ENCODE results near the gene BMP7.

BMP7 gene

DNA sequence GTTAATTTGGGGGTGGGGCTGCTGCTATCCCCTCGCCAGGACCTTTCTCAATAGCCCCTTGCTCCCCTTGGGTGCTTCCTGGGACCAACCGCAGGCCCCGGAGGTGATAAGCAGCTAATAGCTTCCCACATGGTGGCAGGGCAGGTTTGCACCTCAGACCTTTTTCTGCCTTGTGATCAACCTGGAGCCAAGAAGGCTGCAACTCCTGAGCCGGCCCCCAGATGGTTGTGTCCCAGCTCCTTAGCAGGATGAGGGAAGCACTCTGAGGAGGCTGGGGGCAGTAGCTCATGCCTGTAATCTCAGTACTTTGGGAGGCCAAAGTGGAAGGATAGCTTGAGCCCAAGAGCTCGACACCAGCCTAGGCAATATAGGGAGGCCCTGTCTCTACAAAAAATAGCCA, 85.5 kb downstream of the BMP7 start:
- DNase-seq: peak in 2 of 10 donors; percentile 21 to 44
- intact Hi-C loops (cut with DNase I): no loop called here

DNA sequence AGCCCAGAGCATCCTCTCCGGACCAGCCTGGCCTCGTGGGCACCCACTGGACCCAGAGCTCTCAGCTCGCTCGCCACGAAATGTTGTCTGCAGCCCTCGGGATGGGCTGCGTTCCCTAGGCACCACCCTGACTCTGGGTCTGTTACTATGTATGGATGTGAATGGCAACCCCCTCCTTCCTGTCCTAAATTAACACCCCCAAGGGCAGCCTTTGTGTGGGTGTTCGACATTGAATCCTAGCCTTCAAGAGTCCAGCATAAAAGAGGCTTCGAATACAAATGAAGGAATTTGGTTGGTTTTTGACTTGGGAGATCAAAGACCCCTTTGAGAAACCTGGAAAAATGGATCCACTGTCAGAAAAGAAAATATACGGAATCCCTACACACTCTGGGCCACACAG, 86.1 kb downstream of the BMP7 start:
- DNase-seq: peak in 1 of 10 donors; percentile 63
- intact Hi-C loops (cut with DNase I): no loop called here

DNA sequence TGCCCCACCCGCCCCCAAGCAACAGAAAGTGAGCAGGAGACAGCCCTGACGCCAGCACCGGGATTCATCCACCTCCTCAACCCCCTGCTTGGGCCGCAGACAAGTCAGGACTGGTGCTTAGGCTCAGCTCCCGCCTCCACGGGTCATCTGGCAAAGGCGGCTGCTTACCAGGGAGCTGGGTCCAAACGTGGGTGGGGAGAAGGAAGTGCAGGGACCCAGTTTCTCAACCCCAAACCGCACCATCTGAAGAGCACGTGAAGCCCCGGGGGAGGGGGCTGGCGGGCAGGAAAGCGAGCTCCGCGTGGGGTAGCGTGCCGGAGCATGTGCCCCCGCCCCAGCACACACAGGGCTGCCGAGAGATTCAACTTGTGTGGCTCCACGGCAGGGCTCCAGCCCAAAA, 87.2 kb downstream of the BMP7 start:
- DNase-seq: peak in 2 of 10 donors; percentile 67 to 68
- intact Hi-C loops (cut with DNase I): no loop called here

DNA sequence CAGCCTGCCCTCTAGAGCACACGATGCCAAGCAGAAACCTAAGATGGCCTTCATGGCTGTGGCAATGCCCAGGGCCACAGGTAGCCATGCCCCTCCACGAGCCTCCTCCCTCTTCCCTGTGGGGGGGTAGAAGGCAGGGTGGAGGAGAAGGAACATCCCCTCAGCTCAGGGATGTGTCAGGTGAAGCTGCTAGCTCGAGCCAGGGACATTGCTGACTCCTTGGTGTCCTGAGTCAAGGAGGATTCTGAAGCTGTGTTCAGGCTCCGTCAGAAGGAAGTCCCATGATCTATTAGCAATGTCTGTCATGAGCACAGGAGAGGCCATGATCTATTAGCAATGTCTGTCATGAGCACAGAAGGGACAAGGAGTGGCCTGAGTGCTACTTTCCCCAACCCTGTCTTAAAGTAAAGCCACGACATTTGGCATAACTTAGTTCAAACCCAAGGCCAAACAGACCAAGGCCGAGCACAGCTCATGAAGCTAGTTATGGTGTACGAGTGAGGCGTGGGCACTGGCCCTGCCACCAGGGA, 87.8 kb downstream of the BMP7 start:
- intact Hi-C loops (cut with DNase I): no loop called here
- DNase-seq: peak in 1 of 10 donors; percentile 29

DNA sequence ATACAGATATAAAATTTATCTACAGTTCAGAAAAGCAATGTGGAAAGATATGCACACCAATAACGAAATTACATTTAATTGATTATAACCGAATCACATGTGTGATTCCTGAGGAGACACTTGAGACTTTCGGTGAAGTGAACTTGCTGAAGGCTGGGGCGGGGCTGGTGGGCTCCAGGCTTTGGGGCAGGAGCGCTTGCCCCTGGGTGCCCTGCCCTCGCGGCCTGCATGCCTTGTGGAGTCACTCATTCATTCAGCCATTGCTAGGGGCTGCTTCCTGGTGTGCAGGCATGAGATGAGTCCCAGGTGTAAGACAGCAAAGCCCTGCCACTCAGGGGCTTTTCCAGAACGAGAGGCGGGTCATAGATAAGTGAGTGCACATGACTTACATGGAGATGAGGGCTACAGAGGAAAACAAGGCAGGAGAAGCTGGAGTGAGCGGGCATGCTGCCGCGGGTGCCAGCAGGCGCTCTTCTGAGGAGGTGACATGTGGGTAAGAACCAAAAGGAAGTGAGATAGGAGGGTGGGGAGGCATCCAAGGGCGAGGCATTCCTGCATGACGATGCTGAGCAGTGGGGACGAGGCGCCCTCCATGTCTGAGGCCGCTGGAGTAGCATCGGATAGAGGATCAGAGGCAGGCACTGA, 88.7 kb downstream of the BMP7 start:
- intact Hi-C loops (cut with DNase I): no loop called here

DNA sequence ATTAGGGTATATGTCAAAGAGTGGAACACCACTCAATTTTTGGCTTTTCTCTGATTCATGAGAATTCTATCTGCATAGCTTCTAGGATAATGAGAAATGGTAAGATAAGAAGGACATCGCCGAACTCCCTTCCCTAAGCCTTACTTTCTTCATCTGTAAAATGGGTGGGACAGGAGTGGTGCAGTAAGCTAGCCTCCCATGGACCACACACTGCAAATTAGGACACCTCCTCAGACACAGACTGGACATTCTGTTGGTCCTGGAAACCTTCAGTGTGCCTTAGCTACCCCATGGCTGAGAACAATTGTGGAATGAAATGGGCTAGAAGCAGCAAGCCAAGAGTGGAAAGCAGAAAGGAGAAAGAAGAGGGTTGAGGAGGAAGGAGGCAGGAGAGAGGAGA, 89.6 kb downstream of the BMP7 start:
- intact Hi-C loops (cut with DNase I): no loop called here
- peak in 2 of 10 donors; percentile 7 to 33 for DNase-seq

More for the DNA sequence above, 88.7 kb downstream of the BMP7 start:
- peak in 3 of 10 donors; percentile 27 to 75 (median 70) for DNase-seq

DNA sequence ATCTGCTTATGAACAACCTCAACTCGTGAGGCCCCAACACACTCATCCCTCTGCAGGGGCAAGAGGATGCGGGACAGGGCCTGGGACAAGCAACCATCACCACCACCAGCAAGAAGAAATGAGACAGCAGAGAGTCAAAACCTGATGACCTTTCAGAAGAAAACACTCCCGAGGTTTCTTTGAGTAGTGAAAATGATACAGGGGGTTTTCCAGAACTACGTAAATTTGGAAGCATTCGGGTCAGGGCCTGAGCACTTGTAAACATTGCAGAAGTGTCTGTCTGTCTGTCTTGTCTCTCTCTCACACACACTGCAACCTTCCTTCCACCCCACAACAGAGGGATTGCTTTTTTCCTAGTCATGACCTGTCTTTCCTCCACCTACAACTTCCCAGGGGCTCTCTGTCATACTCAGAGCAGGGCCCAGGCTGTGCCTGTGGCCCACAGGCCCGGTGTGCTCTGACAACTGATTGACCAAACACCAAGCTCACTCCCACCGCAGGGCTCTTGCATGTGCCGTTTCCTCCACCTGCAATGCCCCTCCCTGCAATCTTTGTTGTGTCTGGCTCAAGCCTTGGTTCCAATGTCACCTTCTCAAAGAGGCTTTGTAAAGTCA, 90.9 kb downstream of the BMP7 start:
- peak in 3 of 10 donors; percentile 5 to 38 (median 25) for DNase-seq
- intact Hi-C loops (cut with DNase I): no loop called here

DNA sequence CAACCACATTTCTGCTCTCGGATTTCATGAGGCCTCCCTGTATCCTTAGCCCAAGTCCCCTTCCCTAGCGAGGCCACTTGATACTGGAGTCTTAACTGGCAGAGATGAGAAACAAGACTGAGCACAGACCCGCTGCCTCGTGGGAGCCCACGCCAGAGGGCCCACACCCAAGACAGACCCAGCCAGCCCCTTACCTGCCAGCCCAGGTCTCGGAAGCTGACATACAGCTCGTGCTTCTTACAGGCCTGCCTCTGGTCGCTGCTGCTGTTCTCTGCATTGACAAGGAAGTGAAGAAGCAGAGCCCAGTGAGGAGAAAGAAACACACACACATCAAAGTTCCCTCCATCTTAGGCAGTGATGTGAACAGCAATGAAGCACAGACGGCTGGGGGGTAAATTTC, 91.7 kb downstream of the BMP7 start:
- peak in 2 of 10 donors; percentile 17 to 30 for DNase-seq
- intact Hi-C loops (cut with DNase I): no loop called here

DNA sequence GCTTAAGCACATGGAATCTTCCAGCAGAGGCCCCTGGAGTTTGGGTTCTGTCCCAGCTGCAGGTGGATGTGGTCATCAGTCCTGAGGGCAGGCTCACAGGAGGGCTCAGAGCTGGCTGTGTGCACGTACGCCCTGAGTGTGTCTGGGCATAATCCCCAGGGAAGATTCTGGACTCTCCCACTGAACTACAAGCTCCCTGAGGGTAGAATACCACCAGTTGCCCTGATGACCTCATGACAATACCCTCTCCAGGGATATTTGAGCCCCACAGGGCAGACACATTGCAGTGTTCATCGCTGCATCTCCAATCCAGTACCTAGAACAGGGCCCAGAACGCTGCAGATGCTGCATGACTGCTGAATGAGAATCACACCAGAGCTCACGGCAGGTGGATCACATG, 92.5 kb downstream of the BMP7 start:
- intact Hi-C loops (cut with DNase I): no loop called here
- DNase-seq: peak in 1 of 10 donors; percentile 16

DNA sequence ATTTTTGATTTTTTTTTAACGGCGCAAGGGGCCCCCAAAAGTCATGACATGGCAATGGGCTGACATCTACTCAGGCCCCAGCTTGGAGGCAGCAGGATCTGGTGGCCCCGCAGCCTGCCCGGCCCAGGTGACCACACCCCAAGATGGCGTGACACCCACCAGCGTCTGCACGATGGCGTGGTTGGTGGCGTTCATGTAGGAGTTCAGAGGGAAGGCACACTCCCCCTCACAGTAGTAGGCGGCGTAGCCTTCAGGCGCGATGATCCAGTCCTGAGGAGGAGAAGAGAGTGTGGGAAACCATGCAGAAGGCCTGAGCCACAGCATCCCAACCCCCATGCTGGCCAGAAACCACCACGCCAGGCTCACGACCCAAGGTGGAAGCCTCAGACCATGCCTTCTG, 93.4 kb downstream of the BMP7 start:
- DNase-seq: peak in 2 of 10 donors; percentile 9 to 52
- intact Hi-C loops (cut with DNase I): no loop called here

DNA sequence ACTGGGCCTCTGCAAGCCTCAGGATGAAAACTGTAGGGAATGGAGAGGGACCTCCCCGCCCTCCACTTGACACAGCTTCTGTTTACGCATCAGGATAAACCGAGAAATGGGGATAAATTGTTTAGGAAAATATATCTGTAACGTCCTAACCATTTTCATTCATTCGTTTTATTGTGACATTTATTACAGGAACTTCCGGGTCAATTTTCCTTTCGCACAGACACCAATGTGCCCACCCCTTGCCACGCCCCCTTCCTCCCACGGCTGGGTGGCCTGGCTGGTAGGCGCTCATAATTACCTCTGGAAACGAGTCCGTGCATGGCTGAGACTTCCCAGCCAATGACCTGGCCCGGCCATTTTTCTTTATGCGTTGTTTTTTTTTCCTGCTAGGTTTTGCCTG, 96.1 kb downstream of the BMP7 start:
- peak in 1 of 10 donors; percentile 8 for DNase-seq
- intact Hi-C loops (cut with DNase I): no loop called here

DNA sequence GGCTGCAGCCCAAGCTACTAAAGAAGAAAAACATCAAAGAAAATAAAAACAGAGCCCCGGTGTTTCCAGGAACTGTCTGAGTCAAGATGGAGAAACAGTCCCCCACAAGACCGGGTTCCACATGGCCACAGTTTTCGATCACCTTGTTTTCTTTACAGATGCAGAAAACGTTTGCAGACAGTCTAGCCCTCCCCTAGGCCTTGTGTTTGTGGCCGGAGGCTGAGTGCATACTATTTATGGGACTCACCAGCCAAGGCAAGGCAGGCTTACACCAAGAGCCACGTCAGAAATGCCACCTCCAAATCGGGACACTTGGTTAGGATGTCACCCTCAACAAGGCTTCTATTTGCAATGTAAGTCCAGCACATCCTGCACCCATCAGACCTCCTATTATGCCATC, 97.3 kb downstream of the BMP7 start:
- no peak for DNase-seq
- intact Hi-C loops (cut with DNase I): no loop called here

DNA sequence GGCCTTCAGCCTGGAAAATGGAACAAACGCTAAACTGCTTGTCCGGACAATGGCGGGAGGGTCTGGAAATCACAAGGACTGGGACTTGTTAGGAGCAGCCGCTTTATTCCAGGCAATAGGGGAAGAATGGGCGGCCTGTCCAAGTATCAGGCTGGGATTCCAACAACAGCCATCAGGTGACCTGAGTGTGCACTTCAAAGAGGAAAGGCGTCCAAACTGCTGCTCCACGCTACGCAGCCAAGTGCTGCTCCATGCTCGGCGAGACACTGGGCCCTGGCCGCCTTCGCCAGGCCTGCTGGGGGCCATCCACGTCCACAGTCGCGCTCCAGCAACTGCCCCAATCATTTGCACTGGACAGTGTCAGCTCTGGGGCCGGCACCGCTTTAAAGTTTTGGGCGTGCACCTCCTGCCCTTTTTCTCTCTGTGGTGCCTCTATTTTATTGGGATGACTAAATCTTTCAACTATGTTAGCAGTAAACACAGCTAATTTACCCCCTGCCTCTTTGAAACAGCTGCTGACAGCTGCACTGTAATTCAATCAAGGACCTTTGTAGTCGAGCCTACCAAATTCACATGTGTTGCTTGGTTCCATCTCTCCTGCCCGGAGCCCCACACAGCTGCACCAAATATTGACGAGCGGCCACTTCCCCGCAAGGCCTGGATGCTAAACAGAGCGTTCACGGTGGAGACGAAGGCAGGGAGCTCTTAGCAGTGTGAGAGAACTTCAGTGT, 98.3 kb downstream of the BMP7 start:
- intact Hi-C loops (cut with DNase I): no loop called here
- peak in 1 of 10 donors; percentile 70 for DNase-seq

DNA sequence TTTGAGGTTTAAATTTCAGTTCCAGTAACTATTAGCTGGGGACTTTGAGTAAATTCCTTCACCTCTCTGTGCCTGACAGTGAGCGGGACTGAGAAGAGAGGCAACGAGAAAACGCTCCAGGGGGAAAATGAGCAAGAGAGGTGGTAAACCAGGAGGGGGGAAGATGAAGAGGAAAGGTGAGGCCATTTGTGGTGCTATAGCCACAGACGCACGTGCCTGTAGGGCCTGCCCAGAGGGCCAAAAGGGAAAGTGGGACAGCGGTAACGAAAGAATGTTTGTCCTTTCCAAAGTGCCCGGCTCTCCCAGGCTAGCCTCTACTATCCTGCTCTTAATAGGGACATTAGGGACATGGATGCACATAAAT, 99.2 kb downstream of the BMP7 start:
- DNase-seq: no peak
- intact Hi-C loops (cut with DNase I): no loop called here

DNA sequence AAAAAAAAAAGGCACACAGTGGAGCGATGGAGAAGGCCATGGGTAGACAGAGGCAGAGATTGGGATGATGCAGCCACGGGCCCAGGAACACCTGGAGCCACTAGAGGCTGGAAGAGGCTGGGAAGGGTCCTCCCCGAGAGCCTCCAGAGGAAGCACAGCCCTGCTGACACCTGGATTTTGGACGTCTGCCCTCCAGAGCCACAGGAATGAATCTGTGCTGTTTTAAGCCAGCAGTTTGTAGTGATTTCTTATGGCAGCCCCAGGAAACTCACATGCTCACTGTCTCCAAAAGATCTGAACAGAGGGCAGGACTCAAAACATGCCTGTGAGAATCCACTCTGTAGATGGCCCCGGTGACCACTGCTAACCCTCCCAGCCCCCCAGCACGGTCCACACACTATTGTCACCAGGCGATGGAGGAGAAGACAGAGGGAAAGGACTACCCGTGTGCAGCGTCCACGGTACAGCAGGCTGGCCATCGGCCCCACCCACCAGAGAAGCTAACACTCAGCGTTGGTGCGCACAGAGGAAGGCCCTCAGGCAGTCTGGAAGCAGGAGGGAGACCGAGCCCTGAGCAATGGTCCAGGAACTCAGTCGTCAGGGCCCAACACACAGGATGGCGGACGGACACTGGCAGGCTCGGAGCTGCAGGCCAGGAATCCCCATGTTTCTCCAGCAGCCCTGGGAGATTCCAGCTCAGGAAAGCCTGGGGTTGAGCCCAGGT, 99.7 kb downstream of the BMP7 start:
- peak in 1 of 10 donors; percentile 39 for DNase-seq
- intact Hi-C loops (cut with DNase I): no loop called here

DNA sequence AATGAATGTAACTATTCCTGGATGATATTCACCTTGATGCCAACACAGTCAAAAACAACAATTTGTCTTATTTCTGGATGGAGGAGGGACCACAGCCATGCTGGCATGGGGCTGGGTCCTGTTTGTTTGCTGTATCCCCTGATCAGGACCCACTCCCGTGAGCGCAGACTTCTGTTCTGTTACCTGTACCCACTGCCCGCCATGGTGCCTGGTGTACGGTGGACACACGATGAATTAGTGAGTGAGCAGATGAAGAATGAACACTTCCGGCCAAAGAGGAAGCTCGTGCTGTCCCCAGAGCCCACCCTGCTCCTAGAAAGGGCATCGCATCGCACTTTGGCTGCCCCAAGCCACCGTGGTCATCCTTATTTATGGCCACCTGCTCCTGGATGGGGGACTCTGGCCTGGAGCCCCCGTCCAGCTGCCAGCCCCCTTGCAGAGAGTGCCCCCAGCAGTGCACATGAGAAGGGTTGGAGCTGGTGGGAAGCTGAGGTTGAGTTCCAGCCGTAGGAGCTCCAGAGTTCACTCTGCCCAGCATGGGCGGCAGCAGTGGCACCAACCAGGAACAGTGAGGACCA, 100.9 kb downstream of the BMP7 start:
- intact Hi-C loops (cut with DNase I): no loop called here
- DNase-seq: peak in 1 of 10 donors; percentile 48

DNA sequence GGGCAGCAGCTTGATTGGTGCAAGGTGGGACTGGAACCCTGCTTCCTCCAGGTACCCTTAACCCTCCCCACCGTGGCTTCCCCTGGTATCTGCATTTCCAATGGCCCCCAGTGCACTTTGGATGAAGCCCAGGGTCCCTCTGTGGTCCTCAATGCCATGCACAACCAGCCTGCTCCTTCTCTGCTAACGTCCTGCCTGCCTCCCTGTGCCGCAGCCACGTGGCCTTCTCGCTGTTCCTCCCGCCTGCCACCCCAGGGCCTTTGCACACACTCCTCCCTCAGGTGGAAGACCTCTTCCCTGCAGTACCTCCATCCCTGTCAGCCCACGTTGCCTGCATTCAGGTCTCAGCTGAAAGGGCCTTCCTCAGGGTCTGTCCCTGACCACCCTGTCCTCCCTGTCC, 101.6 kb downstream of the BMP7 start:
- intact Hi-C loops (cut with DNase I): no loop called here

DNA sequence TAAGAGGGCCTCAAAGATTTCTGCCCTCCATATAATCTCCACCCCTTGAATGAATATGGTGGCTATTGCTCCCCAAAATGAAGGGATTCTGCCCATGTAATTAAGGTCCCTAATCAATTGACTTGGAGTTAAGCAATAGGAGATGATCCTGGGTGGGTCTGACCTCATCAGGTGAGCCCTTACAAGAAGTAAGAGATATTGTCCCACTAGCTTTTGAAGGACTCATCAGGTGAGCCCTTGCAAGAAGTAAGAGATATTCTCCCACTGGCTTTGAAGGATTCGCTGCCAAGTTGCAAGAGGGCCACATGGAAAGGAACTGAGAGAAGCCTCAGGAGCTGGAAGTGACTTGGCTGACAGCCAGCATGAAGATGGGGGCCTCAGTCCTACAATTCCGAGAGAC, 103.4 kb downstream of the BMP7 start:
- intact Hi-C loops (cut with DNase I): no loop called here
- peak in 1 of 10 donors; percentile 49 for DNase-seq

More for the DNA sequence above, 101.6 kb downstream of the BMP7 start:
- peak in 1 of 10 donors; percentile 25 for DNase-seq

DNA sequence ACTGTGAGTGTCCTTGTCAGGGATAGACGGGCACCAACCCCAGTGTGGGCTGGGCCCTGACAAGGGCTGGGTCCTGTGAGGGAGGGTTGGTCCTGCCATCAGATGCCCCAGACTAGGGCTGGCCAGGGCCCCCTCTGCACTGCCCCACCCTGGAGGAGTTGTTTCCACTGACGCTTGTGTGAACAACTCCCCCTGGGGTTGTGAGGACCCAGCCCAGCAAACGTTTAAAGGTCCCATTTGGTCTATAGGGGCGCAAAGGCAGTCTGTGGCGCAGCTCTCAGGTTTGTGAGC, 104.1 kb downstream of the BMP7 start:
- intact Hi-C loops (cut with DNase I): no loop called here
- DNase-seq: peak in 1 of 10 donors; percentile 46

Data from posterior cingulate gyrus (tissue), 11 donors.